HG02588 (cell line): ENCODE data around the gene LSM4.

Experiments
- ATAC-seq: cut with Tn5 transposase; IDR thresholded peaks from one replicate; pipeline ENCODE4 v1.9.1; 2021; ENCODE audit warnings: mild to moderate bottlenecking, moderate library complexity; ENCODE audit not compliant: unreplicated experiment

The LSM4 gene

GRCh38 chr19:18293642-18294466, 29.0 kb downstream of the LSM4 start:
- no peak for ATAC-seq

- no peak for ATAC-seq
These were observed 29.9 kb downstream of the LSM4 start for GRCh38 chr19:18292810-18293641.

- no peak for ATAC-seq
These were observed 30.4 kb downstream of the LSM4 start for GRCh38 chr19:18292462-18292809.

- ATAC-seq: peak; percentile 39
These were observed 31.1 kb downstream of the LSM4 start for GRCh38 chr19:18291590-18292461.

- ATAC-seq: no peak
These were observed 31.8 kb downstream of the LSM4 start for GRCh38 chr19:18291019-18291524.

- ATAC-seq: no peak
These were observed 32.4 kb downstream of the LSM4 start for GRCh38 chr19:18290302-18291018.

- no peak for ATAC-seq
These were observed 33.2 kb downstream of the LSM4 start for GRCh38 chr19:18289471-18290301.

GRCh38 chr19:18287836-18288772, 34.8 kb downstream of the LSM4 start:
- ATAC-seq: no peak

- no peak for ATAC-seq
These were observed 35.8 kb downstream of the LSM4 start for GRCh38 chr19:18286973-18287635.

GRCh38 chr19:18284712-18285360, 38.0 kb downstream of the LSM4 start:
- no peak for ATAC-seq

GRCh38 chr19:18283338-18283737, 39.5 kb downstream of the LSM4 start:
- no peak for ATAC-seq

GRCh38 chr19:18282788-18283141, 40.1 kb downstream of the LSM4 start:
- ATAC-seq: no peak

- no peak for ATAC-seq
These were observed 40.7 kb downstream of the LSM4 start for GRCh38 chr19:18282021-18282787.

- ATAC-seq: peak; percentile 55
These were observed 41.5 kb downstream of the LSM4 start, which contains the start of gene JUND for GRCh38 chr19:18281082-18282020. TSS of gene JUND (minus strand) at chr19:18281622. CDS start at chr19:18281484, 138 bp downstream.
